ENCODE measurements around the gene CDKN1B.

Gene CDKN1B

DNA sequence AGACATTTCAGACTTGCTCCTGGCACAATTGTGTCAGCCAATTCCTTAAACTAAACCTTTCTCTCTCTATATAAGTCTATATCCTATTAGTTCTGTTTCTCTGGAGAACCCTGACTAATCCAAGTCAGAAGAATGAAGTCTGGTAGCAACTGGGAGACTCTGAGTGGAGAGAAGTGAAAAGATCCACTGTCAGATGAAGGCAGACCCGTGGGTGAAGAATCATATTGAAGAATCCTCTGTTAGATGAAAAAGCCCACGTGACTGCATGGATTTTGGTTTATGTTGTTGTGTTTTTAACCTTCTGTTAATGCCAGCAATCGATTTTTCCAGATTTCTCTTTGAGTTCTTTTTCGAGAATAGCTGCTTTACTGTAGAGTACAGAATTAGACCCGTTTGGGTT, 38.8 kb downstream of the CDKN1B start:
- no peak for DNase-seq

DNA sequence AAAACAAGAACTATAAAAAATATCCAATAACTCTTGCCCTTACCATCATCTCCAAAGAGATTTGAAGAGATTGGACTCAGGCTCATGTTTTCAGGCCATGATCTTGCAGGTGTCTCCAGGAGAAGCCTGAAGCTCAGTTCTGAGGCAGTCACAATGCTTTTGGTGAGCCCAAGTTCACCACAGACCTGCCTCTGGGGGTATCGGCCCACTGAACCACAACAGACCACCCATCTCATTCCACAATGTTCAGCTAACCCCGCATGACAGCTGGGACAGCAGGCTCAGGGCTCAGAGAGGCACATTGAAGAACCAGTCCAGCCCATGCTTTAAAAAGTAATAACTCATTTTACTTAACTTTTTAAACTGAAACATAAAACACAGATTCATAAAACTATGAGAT, 40.0 kb downstream of the CDKN1B start:
- no peak for DNase-seq

DNA sequence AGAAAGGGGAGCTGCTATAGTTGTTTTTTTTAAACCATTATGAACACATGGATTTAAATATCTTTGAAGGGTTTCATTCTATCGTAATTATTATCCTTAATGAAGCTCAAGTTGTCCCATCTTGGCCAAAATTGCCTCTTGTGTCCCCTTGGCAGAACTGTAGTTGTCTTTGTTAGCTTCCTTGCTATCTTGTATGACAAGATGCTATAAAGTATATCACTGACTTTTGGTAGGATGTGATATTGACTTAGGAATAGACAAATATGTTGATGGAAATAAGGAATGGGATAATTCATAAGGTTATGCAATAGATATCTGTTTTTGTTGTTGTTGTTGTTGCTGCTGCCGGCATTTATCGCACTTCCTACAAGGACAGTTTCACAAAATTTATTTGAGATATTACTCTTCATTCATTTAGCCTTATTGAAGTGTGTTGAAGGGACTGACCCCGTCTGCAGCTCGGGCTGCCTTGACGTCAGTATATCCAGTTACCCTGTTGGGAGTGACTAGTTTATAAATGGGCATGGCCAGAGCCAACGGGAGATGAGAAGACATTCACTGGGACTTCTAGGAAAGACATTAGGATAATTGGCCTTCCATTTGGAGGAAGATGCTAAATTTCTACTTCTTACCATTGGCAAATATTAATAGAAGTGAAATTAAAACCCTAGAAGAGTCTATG, 42.2 kb downstream of the CDKN1B start:
- DNase-seq, result no peak

DNA sequence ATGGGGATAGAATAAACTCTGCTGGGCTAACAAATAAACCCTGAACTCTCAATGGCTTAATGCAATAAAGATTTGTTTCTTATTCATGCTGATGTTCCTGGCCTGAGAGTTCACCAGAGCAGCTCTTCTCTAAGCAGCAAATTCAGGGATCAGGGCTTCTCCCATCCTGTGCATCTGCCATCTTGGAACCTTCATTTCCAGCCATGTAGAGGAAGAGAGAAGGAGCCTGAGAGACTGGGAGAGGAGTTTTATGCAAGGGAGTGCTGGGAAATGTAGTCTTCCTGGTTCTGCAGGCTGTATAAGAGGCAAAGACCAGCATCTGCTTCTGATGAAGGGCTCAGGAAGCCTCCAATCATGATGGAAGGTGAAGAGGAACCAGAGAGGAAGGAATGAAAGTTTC, 47.7 kb downstream of the CDKN1B start:
- no peak for DNase-seq

DNA sequence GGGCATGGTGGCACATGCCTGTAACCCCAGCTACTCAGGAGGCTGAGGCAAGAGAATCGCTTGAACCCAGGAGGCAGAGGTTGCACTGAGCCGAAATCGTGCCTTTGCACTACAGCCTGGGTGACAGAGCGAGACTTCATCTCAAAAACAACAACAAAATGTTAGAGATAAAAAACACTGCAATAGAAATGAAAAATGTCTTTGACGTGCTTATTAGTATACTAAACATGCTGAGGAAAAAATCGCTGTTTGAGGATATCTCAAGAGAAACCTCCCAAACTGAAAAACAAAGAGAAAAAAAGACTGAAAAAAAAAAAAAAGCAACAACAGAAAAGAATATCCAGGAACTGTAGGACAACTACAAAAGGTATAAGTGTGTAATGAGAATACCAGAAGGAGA, 53.1 kb downstream of the CDKN1B start:
- no peak for DNase-seq
